Ishikawa (cell line): ENCODE results near the gene TMEM94.
A peak's percentile ranks its signal among the peaks of the same experiment; 100 is the strongest.

Experiments used
- CEBPB ChIP-seq: IDR thresholded peaks from 2 replicates; pipeline ENCODE4 v1.6.1; 2012
- CREB1 ChIP-seq: IDR thresholded peaks from 2 replicates; pipeline ENCODE4 v1.6.1; 2012; ENCODE audit warnings: low read depth
- EGR1 ChIP-seq: IDR thresholded peaks from 2 replicates; pipeline ENCODE4 v1.6.1; 2012
- EP300 ChIP-seq: IDR thresholded peaks from 2 replicates; pipeline ENCODE4 v1.6.1; 2012; ENCODE audit warnings: borderline replicate concordance
- FOXM1 ChIP-seq: IDR thresholded peaks from 2 replicates; pipeline ENCODE4 v1.6.1; 2012; ENCODE audit warnings: low read depth, borderline replicate concordance
- MAX ChIP-seq: IDR thresholded peaks from 2 replicates; pipeline ENCODE4 v1.6.1; 2012
- NFIC ChIP-seq: IDR thresholded peaks from 2 replicates; pipeline ENCODE4 v1.6.1; 2012
- RAD21 ChIP-seq: IDR thresholded peaks from 2 replicates; pipeline ENCODE4 v1.6.1; 2012; ENCODE audit warnings: low read depth
- REST ChIP-seq: IDR thresholded peaks from 2 replicates; pipeline ENCODE4 v1.6.1; 2012; ENCODE audit warnings: low read depth, mild to moderate bottlenecking
- TAF1 ChIP-seq: IDR thresholded peaks from 2 replicates; pipeline ENCODE4 v1.6.1; 2012; ENCODE audit warnings: low read depth, mild to moderate bottlenecking
- TCF12 ChIP-seq: IDR thresholded peaks from 2 replicates; pipeline ENCODE4 v1.6.1; 2012; ENCODE audit warnings: low read depth
- TEAD4 ChIP-seq: IDR thresholded peaks from 2 replicates; pipeline ENCODE4 v1.6.1; 2012
- YY1 ChIP-seq: IDR thresholded peaks from 2 replicates; pipeline ENCODE4 v1.6.1; 2012; ENCODE audit warnings: low read depth
- ZBTB7A ChIP-seq: IDR thresholded peaks from 2 replicates; pipeline ENCODE4 v1.6.1; 2012; ENCODE audit warnings: low read depth
- TF ChIP-seq, protein P1 (sequence below): IDR thresholded peaks from 2 replicates; pipeline ENCODE4 v1.6.1; 2012

TMEM94 gene

DNA sequence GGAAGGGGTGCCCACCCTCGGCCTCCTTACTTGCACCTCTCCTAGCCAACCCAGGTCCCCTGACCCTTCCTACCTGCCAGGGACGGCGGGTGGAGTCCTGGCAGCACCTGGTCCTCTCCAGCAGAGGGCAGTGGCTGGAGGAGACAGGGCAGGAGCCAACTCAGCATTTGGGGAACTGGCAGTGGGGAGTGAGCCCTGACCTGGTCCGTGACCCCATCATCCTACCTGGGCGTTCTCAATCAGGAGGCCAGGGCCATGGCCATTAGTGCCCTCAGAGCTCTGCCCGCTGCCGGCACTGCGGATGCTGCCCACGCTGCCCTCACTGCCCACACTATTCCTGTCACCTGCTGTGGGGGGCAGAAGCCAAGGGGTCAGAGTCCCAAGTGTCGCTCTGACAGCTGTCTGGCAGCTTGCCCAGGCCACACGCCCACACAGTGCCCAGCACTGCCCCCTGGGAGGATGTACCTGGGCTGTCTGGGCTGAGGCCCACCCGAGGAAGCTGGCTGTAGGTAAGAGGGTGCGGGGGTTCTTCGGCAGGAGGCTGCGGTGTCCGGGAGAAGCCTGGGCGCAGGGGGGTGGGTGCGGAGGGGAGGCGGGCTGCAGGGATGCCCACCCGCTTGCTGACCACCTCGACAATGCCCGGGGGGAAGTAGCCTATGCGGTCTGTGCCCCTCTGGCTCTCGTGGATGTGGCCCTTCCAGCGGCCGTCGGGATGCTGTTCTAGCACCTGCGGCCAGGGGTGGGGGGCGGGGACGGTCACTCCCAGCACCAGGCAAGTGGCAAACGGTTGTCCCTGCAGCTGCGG lies 48.1 kb downstream of the TMEM94 start:
- no peak for TF ChIP-seq CEBPB
- no peak for TF ChIP-seq MAX
- no peak for TF ChIP-seq TCF12
- 0 out of 2 replicates have a peak, but pooled peaks have one; percentile 53 for TF ChIP-seq ZBTB7A
- peak; percentile 46; the same call in 1 of the 2 replicates for TF ChIP-seq NFIC
- peak; percentile 59 for TF ChIP-seq RAD21
- TF ChIP-seq EGR1: peak; percentile 75; the same call in 1 of the 2 replicates
- TF ChIP-seq YY1: no peak

- TF ChIP-seq, protein P1, sequence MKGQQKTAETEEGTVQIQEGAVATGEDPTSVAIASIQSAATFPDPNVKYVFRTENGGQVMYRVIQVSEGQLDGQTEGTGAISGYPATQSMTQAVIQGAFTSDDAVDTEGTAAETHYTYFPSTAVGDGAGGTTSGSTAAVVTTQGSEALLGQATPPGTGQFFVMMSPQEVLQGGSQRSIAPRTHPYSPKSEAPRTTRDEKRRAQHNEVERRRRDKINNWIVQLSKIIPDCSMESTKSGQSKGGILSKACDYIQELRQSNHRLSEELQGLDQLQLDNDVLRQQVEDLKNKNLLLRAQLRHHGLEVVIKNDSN: no peak
- 0 out of 2 replicates have a peak, but pooled peaks have one; percentile 21 for TF ChIP-seq ZBTB7A
These were observed 48.6 kb downstream of the TMEM94 start for GRCh38 chr17:75505152-75505409.

DNA sequence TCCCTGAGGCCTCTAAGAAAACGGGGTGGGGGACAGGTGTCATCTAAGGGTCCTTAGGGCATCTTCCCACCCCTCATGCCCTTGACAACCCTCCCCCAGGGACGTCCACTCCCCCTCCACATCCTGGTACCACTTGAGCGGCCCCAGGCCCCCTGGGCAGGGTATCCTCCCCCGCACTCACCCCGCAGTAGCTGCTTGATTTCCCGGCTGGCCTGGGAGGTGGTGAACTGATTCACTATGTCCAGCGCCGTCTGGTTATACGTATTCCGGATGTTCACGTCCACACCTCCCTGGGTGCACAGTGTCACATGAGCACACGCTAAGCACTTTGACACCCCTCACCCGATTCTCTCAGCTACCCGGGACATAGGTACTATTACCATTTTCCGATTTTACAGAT lies 49.2 kb downstream of the TMEM94 start:
- 0 out of 2 replicates have a peak, but pooled peaks have one; percentile 13 for TF ChIP-seq ZBTB7A
- TF ChIP-seq FOXM1: no peak
- no peak for TF ChIP-seq TCF12
- no peak for TF ChIP-seq RAD21
- TF ChIP-seq NFIC: no peak

DNA sequence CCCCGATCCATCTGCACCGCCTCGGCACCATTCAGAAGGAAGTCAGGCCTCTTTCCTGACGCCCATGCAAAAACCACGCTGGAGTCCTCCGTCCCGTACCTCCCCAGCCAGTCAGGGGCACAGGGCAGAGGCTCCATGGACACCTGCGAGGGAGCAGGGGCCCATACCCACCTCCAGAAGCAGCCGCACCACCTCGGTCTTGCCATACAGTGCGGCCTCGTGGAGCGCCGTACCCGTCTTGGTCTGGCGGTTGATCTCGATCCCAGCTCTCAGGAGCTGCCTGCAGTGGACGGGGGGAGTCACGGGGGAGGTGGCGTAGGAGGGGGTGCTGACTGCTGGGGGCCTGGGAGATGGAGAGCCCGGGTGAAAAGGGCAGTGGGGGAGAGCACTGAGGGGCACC lies 49.7 kb downstream of the TMEM94 start:
- no peak for TF ChIP-seq TCF12
- TF ChIP-seq TAF1: no peak
- TF ChIP-seq FOXM1: no peak
- TF ChIP-seq RAD21: no peak
- TF ChIP-seq NFIC: no peak
- no peak for TF ChIP-seq TEAD4
- no peak for TF ChIP-seq MAX
- no peak for TF ChIP-seq EGR1
- TF ChIP-seq CREB1: no peak
- no peak for TF ChIP-seq EP300
- TF ChIP-seq, protein P1: no peak
- TF ChIP-seq YY1: no peak

DNA sequence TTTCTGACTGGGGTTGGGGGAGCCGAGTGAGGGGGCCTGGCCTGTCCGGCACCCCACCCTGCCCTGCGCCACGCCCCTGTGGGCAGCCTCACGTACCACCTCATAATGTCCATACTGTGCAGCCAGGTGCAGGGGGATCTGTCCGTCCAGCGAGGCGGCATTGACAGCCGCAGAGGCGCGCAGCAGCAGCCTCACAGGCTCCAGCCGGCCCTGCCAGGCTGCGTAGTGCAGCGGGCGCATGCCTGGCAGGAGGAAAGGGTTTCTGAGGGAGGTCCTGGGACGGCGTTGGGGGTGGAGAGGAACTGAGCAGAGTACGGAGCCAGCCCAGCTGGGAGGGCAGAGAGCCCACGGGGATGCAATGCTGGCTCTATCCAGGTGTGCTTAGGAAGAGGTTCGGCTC lies 50.5 kb downstream of the TMEM94 start:
- no peak for TF ChIP-seq EGR1

DNA sequence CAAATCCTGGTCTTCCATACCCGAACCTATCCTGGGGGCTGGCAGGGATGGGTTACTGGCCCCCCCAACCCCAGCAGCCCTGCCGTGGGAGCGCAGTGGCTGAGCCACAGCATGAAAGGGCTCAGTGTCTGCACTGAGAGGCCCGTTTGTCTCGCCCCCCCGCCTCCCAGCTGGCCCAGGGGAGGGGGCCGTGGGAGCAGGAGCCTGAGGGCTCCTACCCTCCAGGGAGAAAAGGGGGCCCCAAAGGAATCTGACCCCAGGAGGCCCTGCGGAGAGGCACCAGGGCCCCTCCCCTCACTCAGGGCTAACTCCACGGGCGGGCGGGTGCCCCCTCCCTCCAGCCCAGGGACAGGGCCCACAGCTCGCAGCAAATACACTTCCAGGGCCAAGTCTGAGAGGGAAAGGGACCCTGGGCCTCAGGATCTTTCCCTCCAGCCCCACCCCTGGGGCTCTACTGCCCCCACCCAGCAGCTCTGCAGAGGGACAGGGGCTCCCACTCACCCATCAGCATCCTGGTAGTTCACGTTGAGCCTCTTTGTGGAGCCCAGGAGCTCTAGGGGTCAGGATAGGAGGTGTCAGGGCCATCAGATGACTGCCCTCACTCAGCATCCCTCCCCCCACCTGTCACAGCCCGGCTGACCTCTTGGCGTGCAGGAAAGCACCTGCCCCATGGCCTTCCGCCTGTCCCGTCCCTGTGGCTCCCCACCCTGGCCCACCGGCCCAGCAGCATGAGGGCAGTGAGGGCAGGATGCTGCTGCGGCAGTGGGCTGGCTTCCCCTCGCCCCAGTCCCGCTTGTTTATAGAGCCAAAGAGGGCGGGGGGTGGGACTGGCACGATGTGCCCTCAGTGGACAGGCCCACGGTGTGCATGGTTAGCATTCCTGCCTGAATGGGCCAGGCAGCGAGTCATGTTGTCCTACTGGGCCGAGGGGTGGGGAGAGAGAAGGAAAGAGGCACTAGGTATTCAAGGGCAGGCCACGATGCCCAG lies 51.6 kb downstream of the TMEM94 start:
- no peak for TF ChIP-seq YY1
- peak; percentile 55; the same call in 1 of the 2 replicates for TF ChIP-seq TEAD4

GRCh38 chr17:75508931-75509361 lies 52.5 kb downstream of the TMEM94 start:
- no peak for TF ChIP-seq CREB1
- TF ChIP-seq YY1: no peak
- TF ChIP-seq TCF12: no peak
- TF ChIP-seq, protein P1: no peak
- no peak for TF ChIP-seq TAF1
- no peak for TF ChIP-seq EP300
- TF ChIP-seq CEBPB: no peak
- TF ChIP-seq REST: no peak
- no peak for TF ChIP-seq MAX
- no peak for TF ChIP-seq ZBTB7A
- TF ChIP-seq FOXM1: no peak
- no peak for TF ChIP-seq EGR1
- TF ChIP-seq RAD21: no peak
- TF ChIP-seq NFIC: no peak; the same call in none of the 2 replicates
